GM23338 (cell line): Measurements from ENCODE around the gene EEF2. TPM values are rescaled to one million over a fixed set of nuclear protein-coding genes. Genes with fewer than 3 reads are reported as not detected.

Source experiments
- ATAC-seq: fragments of 200-7000 bp; cut with Tn5 transposase; 3 replicates; pipeline ENCODE4 v1.9.1; 2020
- DNase-seq: peaks from one replicate; pipeline ENCODE4 v3.0.0-alpha.2; 2015; ENCODE audit warnings: low spot score
- H2AFZ ChIP-seq: fragments of 200-600 bp; sonication (generic); 2 replicates; pipeline ENCODE4 v1.8.0; 2016; ENCODE audit warnings: antibody characterized with exemption, mild to moderate bottlenecking, moderate library complexity
- H3F3A ChIP-seq: fragments of 200-600 bp; sonication (generic); replicated peaks from 2 replicates; pipeline ENCODE4 v1.8.0; 2017; ENCODE audit warnings: antibody characterized with exemption, mixed run types, low read depth
- H3K27ac ChIP-seq: fragments of 200-600 bp; sonication (generic); 2 replicates; pipeline ENCODE4 v1.6.1; 2016; ENCODE audit warnings: low read depth
- H3K27me3 ChIP-seq: fragments of 200-600 bp; sonication (generic); 2 replicates; pipeline ENCODE4 v1.8.0; 2016; ENCODE audit warnings: mild to moderate bottlenecking, mixed run types, moderate library complexity; ENCODE audit not compliant: insufficient read depth
- H3K36me3 ChIP-seq: fragments of 200-600 bp; sonication (generic); 2 replicates; pipeline ENCODE4 v1.8.0; 2016; ENCODE audit warnings: mild to moderate bottlenecking; ENCODE audit not compliant: insufficient read depth
- H3K4me1 ChIP-seq: fragments of 200-600 bp; sonication (generic); 2 replicates; pipeline ENCODE4 v1.8.0; 2016; ENCODE audit warnings: mild to moderate bottlenecking, moderate library complexity; ENCODE audit not compliant: insufficient read depth
- H3K4me2 ChIP-seq: fragments of 200-600 bp; sonication (generic); 2 replicates; pipeline ENCODE4 v1.7.1; 2017; ENCODE audit warnings: mixed run types
- H3K4me3 ChIP-seq: fragments of 200-600 bp; sonication (generic); 2 replicates; pipeline ENCODE4 v1.6.1; 2016; ENCODE audit warnings: mixed run types
- H3K79me2 ChIP-seq: fragments of 200-600 bp; sonication (generic); replicated peaks from 2 replicates; pipeline ENCODE4 v1.8.0; 2017; ENCODE audit warnings: mild to moderate bottlenecking; ENCODE audit not compliant: insufficient read depth
- H3K9me2 ChIP-seq: fragments of 200-600 bp; sonication (generic); 2 replicates; pipeline ENCODE4 v1.8.0; 2017; ENCODE audit not compliant: insufficient read depth
- H4K20me1 ChIP-seq: fragments of 200-600 bp; sonication (generic); replicated peaks from 2 replicates; pipeline ENCODE4 v1.8.0; 2017; ENCODE audit warnings: mild to moderate bottlenecking; ENCODE audit not compliant: insufficient read depth
- H3K27ac Mint-ChIP-seq: 2 replicates; pipeline ENCODE4 v1.8.0; 2020; ENCODE audit warnings: inconsistent platforms, mild to moderate bottlenecking, moderate library complexity, mixed read lengths
- H3K27me3 Mint-ChIP-seq: 3 replicates; pipeline ENCODE4 v1.8.0; 2022; ENCODE audit warnings: low read depth, mild to moderate bottlenecking, moderate library complexity, mixed read lengths, inconsistent platforms; ENCODE audit not compliant: insufficient read depth, poor library complexity
- H3K36me3 Mint-ChIP-seq: 3 replicates; pipeline ENCODE4 v1.8.0; 2021; ENCODE audit warnings: low read depth, mild to moderate bottlenecking, inconsistent platforms, moderate library complexity, mixed read lengths
- H3K4me1 Mint-ChIP-seq: 3 replicates; pipeline ENCODE4 v1.8.0; 2020; ENCODE audit warnings: mild to moderate bottlenecking, inconsistent platforms, mixed read lengths
- H3K4me3 Mint-ChIP-seq: 3 replicates; pipeline ENCODE4 v1.8.0; 2021; ENCODE audit warnings: moderate library complexity, mild to moderate bottlenecking, inconsistent platforms, mixed read lengths
- H3K9me3 Mint-ChIP-seq: 3 replicates; pipeline ENCODE4 v1.8.0; 2020; ENCODE audit warnings: moderate library complexity, mild to moderate bottlenecking, inconsistent platforms, mixed read lengths
- CREB1 ChIP-seq: fragments of 250-450 bp; sonication (Bioruptor Pico); IDR thresholded peaks from 2 replicates; pipeline ENCODE4 v1.5.0; 2020; ENCODE audit warnings: low read depth, mild to moderate bottlenecking, moderate library complexity
- EZH2 ChIP-seq: fragments of 200-600 bp; sonication (generic); IDR thresholded peaks from one replicate; pipeline ENCODE4 v1.8.0; 2017; ENCODE audit warnings: antibody characterized with exemption, mild to moderate bottlenecking, low read depth; ENCODE audit not compliant: unreplicated experiment
- EZH2phosphoT487 ChIP-seq: fragments of 200-600 bp; sonication (generic); IDR thresholded peaks from one replicate; pipeline ENCODE4 v1.8.1; 2018; ENCODE audit warnings: antibody characterized with exemption; ENCODE audit not compliant: unreplicated experiment
- JUNB ChIP-seq: IDR thresholded peaks from one replicate; pipeline ENCODE4 v1.6.1; 2016; ENCODE audit warnings: antibody characterized with exemption; ENCODE audit not compliant: unreplicated experiment
- NANOG ChIP-seq: IDR thresholded peaks from 2 replicates; pipeline ENCODE4 v1.6.1; 2016; ENCODE audit warnings: antibody characterized with exemption, borderline replicate concordance
- POLR2AphosphoS5 ChIP-seq: IDR thresholded peaks from 2 replicates; pipeline ENCODE4 v1.6.1; 2016; ENCODE audit warnings: antibody characterized with exemption, low read depth
- STAT1 ChIP-seq: IDR thresholded peaks from one replicate; pipeline ENCODE4 v1.6.1; 2016; ENCODE audit warnings: antibody characterized with exemption; ENCODE audit not compliant: unreplicated experiment
- ZNF114 ChIP-seq: fragments of 250-450 bp; sonication (Bioruptor Pico); IDR thresholded peaks from 2 replicates; pipeline ENCODE4 v1.5.0; 2020; ENCODE audit warnings: mild to moderate bottlenecking, moderate library complexity
- ZNF331 ChIP-seq: fragments of 250-450 bp; sonication (Bioruptor Pico); IDR thresholded peaks from 2 replicates; pipeline ENCODE4 v1.5.0; 2020; ENCODE audit warnings: low read depth, mild to moderate bottlenecking, moderate library complexity
- ZNF462 ChIP-seq: fragments of 250-450 bp; sonication (Bioruptor Pico); IDR thresholded peaks from 2 replicates; pipeline ENCODE4 v1.5.0; 2020; ENCODE audit warnings: mild to moderate bottlenecking, moderate library complexity
- polyA plus RNA-seq: library from polyadenylated mRNA; unstranded; fragments of >200 nt; fragmentation: Nextera tagmentation; extraction: Ambion mirVana; gene quantifications from 2 replicates; pipeline ENCODE4 v1.2.1, GENCODE V29; 2016
- total RNA-seq: library from RNA; depleted of rRNA; stranded (reverse); fragments of >200 nt; shearing (Covaris generic); gene quantifications from 2 replicates; pipeline ENCODE4 v1.2.3, GENCODE V29; 2014
- TF ChIP-seq, protein P1 (sequence below), 2 experiments: fragments of 200-600 bp in 1 of 2; sonication (generic) in 1 of 2; conservative IDR thresholded peaks; 2 replicates each; pipeline versions ENCODE4 v1.5.1 to v1.6.1; 2016 to 2017; ENCODE audit warnings: antibody characterized with exemption in 2 of 2, low read depth in 2 of 2, mild to moderate bottlenecking in 2 of 2, moderate library complexity in 1 of 2
- TF ChIP-seq, protein P2 (sequence below): IDR thresholded peaks from 2 replicates; pipeline ENCODE4 v1.6.1; 2016; ENCODE audit warnings: antibody characterized with exemption

Gene EEF2
- total and polyA plus RNA-seq, 2 experiments from 2014 or later: 772 to 2,987 TPM

- TF ChIP-seq, protein P1, sequence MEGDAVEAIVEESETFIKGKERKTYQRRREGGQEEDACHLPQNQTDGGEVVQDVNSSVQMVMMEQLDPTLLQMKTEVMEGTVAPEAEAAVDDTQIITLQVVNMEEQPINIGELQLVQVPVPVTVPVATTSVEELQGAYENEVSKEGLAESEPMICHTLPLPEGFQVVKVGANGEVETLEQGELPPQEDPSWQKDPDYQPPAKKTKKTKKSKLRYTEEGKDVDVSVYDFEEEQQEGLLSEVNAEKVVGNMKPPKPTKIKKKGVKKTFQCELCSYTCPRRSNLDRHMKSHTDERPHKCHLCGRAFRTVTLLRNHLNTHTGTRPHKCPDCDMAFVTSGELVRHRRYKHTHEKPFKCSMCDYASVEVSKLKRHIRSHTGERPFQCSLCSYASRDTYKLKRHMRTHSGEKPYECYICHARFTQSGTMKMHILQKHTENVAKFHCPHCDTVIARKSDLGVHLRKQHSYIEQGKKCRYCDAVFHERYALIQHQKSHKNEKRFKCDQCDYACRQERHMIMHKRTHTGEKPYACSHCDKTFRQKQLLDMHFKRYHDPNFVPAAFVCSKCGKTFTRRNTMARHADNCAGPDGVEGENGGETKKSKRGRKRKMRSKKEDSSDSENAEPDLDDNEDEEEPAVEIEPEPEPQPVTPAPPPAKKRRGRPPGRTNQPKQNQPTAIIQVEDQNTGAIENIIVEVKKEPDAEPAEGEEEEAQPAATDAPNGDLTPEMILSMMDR (conservative IDR thresholded peaks at IDR 0.05; ENCODE audit: low read depth in 2 of 2): no peak
- TF ChIP-seq EZH2: no peak
Observed at GRCh38 chr19:3981736-3982681, 3.3 kb downstream of the EEF2 start (continued).

DNA sequence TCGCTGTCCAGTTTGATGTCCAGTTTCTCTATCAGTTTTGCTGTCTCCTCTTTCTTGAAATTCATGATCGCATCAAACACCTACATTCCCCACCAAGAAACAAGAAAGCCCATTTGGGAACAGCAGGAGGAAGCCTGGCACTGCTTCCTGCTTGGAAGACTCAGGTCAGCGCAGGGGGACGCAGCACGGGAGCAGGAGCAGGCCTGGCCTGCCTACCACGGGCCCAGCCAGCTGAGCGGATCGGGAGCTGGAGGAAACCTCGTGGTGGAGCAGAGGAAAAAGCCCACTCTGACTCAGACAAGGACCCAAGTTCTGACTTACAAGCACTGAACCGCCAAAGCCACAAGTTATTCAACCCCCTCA is 3.9 kb downstream of the EEF2 start:
- Mint-ChIP-seq H3K4me3 (peak overlapping the region; percentile 49; the same call in 2 of the 3 replicates), H3K27me3 (peaks cover 44% of the 10 kb centered on the region), H3K4me1 (peaks cover 32% of the 10 kb centered on the region), H3K27ac (peak overlapping the region; percentile 80; the same call in 1 of the 2 replicates), H3K36me3 (peaks cover 89% of the 10 kb centered on the region), H3K9me3 (peaks cover 15% of the 10 kb centered on the region; the same call in 2 of the 3 replicates)
- H3K79me2 ChIP-seq: peaks cover 76% of the 10 kb centered on the region
- peaks cover 17% of the 10 kb centered on the region for H3K4me1 ChIP-seq
- H3K27me3 ChIP-seq: peaks cover 7% of the 10 kb centered on the region; the same call in 1 of the 2 replicates
- peak overlapping the region; percentile 85 for H3K27ac ChIP-seq
- ATAC-seq: no peak
- H2AFZ ChIP-seq: no peak overlapping the region
- DNase-seq: no peak
- H3K36me3 ChIP-seq: peaks cover 76% of the 10 kb centered on the region
- H3K4me3 ChIP-seq: no peak overlapping the region
- no peak overlapping the region for H3K4me2 ChIP-seq
- peaks cover 87% of the 10 kb centered on the region for H3F3A ChIP-seq
- peaks cover 72% of the 10 kb centered on the region for H4K20me1 ChIP-seq
- no peaks in the 10 kb centered on the region for H3K9me2 ChIP-seq
- TF ChIP-seq EZH2 (no peak), STAT1 (no peak), ZNF331 (no peak), JUNB (no peak), POLR2AphosphoS5 (no peak), CREB1 (no peak), ZNF114 (CRISPR knock-in tag) (no peak), NANOG (no peak), EZH2phosphoT487 (no peak), ZNF462 (no peak)
- TF ChIP-seq, protein P1 (conservative IDR thresholded peaks at IDR 0.05; ENCODE audit: low read depth in 2 of 2): no peak
- TF ChIP-seq, protein P2, sequence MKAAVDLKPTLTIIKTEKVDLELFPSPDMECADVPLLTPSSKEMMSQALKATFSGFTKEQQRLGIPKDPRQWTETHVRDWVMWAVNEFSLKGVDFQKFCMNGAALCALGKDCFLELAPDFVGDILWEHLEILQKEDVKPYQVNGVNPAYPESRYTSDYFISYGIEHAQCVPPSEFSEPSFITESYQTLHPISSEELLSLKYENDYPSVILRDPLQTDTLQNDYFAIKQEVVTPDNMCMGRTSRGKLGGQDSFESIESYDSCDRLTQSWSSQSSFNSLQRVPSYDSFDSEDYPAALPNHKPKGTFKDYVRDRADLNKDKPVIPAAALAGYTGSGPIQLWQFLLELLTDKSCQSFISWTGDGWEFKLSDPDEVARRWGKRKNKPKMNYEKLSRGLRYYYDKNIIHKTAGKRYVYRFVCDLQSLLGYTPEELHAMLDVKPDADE: no peak
